Fibroblast of the aortic adventitia (primary cell): ENCODE data around the gene LCT. TPM values are rescaled to one million over a fixed set of nuclear protein-coding genes. Genes with fewer than 3 reads are reported as not detected.

ENCODE experiments used
- DNase-seq: peaks from one replicate; pipeline ENCODE4 v3.0.0-alpha.2; 2010; ENCODE audit warnings: low read depth
- H3K4me3 ChIP-seq: 2 replicates; pipeline ENCODE4 v1.5.1; 2011; ENCODE audit warnings: low read depth, mild to moderate bottlenecking, control low read depth, low read length, moderate library complexity
- small RNA-seq: library from RNA; depleted of rRNA; stranded (forward); fragments of <200 nt; gene quantifications from one replicate; pipeline ENCODE3, GENCODE V24; 2012
- total RNA-seq: library from RNA; depleted of rRNA; stranded (reverse); fragments of >200 nt; gene quantifications from 2 replicates; pipeline ENCODE4 v1.2.3, GENCODE V29; 2012; ENCODE audit warnings: low replicate concordance
- TF ChIP-seq, protein P1 (sequence below): IDR thresholded peaks from 2 replicates; pipeline ENCODE4 v1.5.1; 2011; ENCODE audit warnings: mild to moderate bottlenecking, low read length, control low read depth, inconsistent platforms; ENCODE audit not compliant: insufficient read depth

LCT gene
- total RNA-seq, 1 donor = not detected

DNA sequence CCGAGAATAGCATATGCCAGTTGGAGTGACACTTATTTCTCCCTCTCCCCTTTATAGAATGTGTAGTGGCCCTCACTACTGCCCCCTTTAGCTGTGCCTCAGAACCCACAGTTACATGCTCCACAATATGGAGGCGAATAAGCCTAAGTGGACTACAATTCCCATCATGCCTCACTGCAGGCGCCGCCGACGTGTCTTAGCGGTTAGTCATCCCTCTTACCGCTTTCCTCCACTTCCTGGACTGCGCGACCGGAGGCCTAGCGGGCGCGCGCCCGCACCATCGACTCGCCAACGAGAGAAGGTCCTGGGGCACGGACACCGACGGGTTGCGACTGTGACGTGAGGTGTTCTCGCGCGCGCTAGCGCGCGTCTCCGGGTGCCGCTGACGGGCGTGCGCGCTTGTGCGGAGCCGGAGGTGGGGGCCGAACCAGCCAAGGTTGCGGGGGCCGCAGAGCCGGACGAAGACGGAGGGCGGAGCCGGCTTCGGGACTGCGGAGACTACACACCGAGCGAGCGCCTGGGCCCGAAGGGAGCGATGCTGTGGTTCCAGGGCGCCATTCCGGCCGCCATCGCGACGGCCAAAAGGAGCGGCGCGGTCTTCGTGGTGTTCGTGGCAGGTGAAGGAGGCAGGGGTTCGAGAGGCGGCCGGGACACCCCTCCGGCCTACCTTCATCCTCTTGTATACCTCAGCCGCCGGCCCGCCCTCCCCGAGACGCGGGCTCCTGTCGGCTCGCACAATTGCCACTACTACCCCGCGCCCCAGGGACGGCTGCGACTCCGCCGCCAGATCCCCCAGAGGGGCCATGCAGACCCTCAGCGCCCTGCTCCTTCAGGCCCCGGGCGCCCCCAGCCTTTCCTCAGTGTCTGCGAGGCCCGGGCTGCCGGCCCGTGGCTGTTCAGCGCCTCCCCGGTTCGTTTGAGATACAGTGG, 95.3 kb downstream of the LCT start, which contains the start of gene UBXN4:
Gene UBXN4, plus strand, starts transcription at position 461 of the 930 bp plus-strand sequence. Its CDS starts 75 bp downstream, at position 536.
- TF ChIP-seq, protein P1, sequence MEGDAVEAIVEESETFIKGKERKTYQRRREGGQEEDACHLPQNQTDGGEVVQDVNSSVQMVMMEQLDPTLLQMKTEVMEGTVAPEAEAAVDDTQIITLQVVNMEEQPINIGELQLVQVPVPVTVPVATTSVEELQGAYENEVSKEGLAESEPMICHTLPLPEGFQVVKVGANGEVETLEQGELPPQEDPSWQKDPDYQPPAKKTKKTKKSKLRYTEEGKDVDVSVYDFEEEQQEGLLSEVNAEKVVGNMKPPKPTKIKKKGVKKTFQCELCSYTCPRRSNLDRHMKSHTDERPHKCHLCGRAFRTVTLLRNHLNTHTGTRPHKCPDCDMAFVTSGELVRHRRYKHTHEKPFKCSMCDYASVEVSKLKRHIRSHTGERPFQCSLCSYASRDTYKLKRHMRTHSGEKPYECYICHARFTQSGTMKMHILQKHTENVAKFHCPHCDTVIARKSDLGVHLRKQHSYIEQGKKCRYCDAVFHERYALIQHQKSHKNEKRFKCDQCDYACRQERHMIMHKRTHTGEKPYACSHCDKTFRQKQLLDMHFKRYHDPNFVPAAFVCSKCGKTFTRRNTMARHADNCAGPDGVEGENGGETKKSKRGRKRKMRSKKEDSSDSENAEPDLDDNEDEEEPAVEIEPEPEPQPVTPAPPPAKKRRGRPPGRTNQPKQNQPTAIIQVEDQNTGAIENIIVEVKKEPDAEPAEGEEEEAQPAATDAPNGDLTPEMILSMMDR = peak; percentile 59
- H3K4me3 ChIP-seq = peak within 1 kb of the TSS; percentile 84
- peak; percentile 98 for DNase-seq

DNA sequence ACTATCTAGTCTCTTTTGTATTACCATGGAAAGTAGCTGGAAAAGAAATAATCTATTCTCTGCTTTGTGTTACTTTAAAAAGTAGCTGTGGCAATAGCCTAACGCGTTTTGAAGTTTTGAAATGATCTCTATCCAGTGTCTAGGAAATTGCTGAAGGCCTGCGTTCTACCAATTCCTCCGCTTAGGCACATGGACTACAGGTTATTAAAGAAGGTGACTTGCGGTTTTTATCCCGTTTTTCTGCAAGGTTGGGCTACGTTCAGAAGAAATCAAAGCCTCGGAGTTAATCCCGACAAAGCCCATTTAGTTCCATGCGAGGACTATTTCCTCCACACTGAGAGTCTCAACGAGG, 96.0 kb downstream of the LCT start:
- peak overlapping the region; percentile 32 for H3K4me3 ChIP-seq
- TF ChIP-seq, protein P1 = no peak
- no peak for DNase-seq

DNA sequence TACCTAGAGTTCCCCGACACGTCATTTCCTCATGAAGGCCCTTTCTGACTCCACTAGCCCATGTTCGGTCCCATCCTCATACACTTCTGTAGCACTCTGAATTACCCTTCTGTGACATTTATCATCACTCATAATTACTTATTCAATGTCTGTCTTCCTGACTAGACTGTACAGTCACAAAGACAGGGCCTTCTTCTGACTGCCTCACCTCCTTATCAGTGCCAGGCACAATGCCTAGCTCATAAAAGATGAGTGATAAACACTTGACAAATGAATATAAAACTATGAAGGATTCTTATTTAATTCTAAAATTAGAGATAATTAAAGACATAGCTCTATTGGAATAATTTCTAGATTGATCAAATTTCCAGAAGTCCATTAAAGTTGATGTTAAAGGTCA, 96.8 kb downstream of the LCT start:
- TF ChIP-seq, protein P1 = no peak
- no peak overlapping the region for H3K4me3 ChIP-seq
- no peak for DNase-seq

Small RNA genes within 50 kb of the gene (small RNA-seq; reads per million reads assigned to genes)
- gene RF00019 = not detected

Other genes starting within 250 kb of the LCT start
- 55.1 and 81.8 TPM in 2 replicates for gene UBXN4, start 95.3 kb downstream of the LCT start, total RNA-seq
- gene MCM6, start 39.3 kb upstream of the LCT start, total RNA-seq = 13.2 and 39.1 TPM in 2 replicates
- gene DARS1, start 148.4 kb upstream of the LCT start, total RNA-seq = 89.0 and 98.2 TPM in 2 replicates